HuH-7 (cell line): ENCODE results near the gene TSPAN11.

Source experiments
- DNase-seq: peaks from one replicate; pipeline ENCODE4 v3.0.0; 2011; ENCODE audit warnings: low spot score

Gene TSPAN11

GRCh38 chr12:30979371-30980259 is 53.1 kb downstream of the TSPAN11 start:
- no peak for DNase-seq

GRCh38 chr12:30980955-30981662 is 54.6 kb downstream of the TSPAN11 start:
- no peak for DNase-seq

- no peak for DNase-seq
These were observed 55.9 kb downstream of the TSPAN11 start for GRCh38 chr12:30982413-30982812.

GRCh38 chr12:30985814-30986452 is 59.4 kb downstream of the TSPAN11 start:
- DNase-seq, result peak; percentile 87

- no peak for DNase-seq
These were observed 61.5 kb downstream of the TSPAN11 start for GRCh38 chr12:30988086-30988485.

- no peak for DNase-seq
These were observed 62.2 kb downstream of the TSPAN11 start for GRCh38 chr12:30988646-30989286.

- DNase-seq, result peak; percentile 63
These were observed 63.2 kb downstream of the TSPAN11 start for GRCh38 chr12:30989754-30990153.

- DNase-seq, result no peak
These were observed 63.8 kb downstream of the TSPAN11 start for GRCh38 chr12:30990316-30990715.

GRCh38 chr12:30990776-30991175 is 64.2 kb downstream of the TSPAN11 start:
- no peak for DNase-seq

GRCh38 chr12:30991466-30991865 is 64.9 kb downstream of the TSPAN11 start:
- no peak for DNase-seq

GRCh38 chr12:30992381-30992780 is 65.8 kb downstream of the TSPAN11 start:
- no peak for DNase-seq

GRCh38 chr12:30993766-30994165 is 67.2 kb downstream of the TSPAN11 start:
- DNase-seq, result no peak

- DNase-seq, result no peak
These were observed 67.7 kb downstream of the TSPAN11 start for GRCh38 chr12:30994274-30994673.

GRCh38 chr12:30996255-30996654 is 69.7 kb downstream of the TSPAN11 start:
- DNase-seq, result no peak

GRCh38 chr12:30996752-30997151 is 70.2 kb downstream of the TSPAN11 start:
- no peak for DNase-seq

- DNase-seq, result no peak
These were observed 71.3 kb downstream of the TSPAN11 start for GRCh38 chr12:30997685-30998440.

GRCh38 chr12:30999011-30999410 is 72.5 kb downstream of the TSPAN11 start:
- DNase-seq, result no peak

- no peak for DNase-seq
These were observed 73.2 kb downstream of the TSPAN11 start for GRCh38 chr12:30999723-31000122.

GRCh38 chr12:31000751-31001150 is 74.2 kb downstream of the TSPAN11 start:
- no peak for DNase-seq

GRCh38 chr12:31001581-31002360 is 75.2 kb downstream of the TSPAN11 start:
- no peak for DNase-seq

GRCh38 chr12:31002361-31002725 is 75.8 kb downstream of the TSPAN11 start:
- DNase-seq, result no peak
